Measurements from ENCODE around the gene DOCK2.

DNA sequence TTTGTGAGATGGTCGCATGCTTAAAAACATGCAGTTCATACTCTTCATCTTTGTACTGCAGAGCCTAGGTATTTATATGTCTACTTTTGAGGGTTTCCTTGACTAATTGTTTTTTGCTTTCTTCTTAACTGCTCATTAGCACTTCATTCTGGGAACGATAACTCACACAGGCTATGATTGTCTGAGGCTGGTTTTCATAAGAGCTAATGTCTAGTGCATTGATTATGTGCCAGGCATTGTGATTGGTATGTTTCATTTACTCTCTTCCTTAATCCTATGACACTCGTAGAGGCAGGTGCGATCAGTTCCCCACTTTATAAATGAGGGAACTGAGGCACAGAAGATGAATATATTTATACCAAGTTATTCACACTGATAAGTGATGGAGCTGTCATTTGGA, 249.6 kb downstream of the DOCK2 start:
- TF ChIP-seq REST (IDR thresholded peaks at IDR 0.05; ENCODE audit: insufficient read depth in 1 of 2, low read depth in 2 of 2, low read length in 1 of 2) (no peak), TCF7L2 (IDR thresholded peaks at IDR 0.05; ENCODE audit: low read depth, low read length) (no peak)
- TF ChIP-seq, protein P1, sequence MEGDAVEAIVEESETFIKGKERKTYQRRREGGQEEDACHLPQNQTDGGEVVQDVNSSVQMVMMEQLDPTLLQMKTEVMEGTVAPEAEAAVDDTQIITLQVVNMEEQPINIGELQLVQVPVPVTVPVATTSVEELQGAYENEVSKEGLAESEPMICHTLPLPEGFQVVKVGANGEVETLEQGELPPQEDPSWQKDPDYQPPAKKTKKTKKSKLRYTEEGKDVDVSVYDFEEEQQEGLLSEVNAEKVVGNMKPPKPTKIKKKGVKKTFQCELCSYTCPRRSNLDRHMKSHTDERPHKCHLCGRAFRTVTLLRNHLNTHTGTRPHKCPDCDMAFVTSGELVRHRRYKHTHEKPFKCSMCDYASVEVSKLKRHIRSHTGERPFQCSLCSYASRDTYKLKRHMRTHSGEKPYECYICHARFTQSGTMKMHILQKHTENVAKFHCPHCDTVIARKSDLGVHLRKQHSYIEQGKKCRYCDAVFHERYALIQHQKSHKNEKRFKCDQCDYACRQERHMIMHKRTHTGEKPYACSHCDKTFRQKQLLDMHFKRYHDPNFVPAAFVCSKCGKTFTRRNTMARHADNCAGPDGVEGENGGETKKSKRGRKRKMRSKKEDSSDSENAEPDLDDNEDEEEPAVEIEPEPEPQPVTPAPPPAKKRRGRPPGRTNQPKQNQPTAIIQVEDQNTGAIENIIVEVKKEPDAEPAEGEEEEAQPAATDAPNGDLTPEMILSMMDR (IDR thresholded peaks at IDR 0.05), result no peak
